SK-N-MC (cell line): Measurements from ENCODE around the gene PHTF2.

Source experiments
- DNase-seq: peaks from one replicate; pipeline ENCODE4 v3.0.0-alpha.2; 2011; ENCODE audit warnings: low read depth, low spot score
- H3K27ac ChIP-seq: fragments of 200-600 bp; sonication (generic); 2 replicates; pipeline ENCODE4 v1.5.1; 2016; ENCODE audit warnings: mixed run types
- H3K36me3 ChIP-seq: fragments of 200-600 bp; sonication (generic); 2 replicates; pipeline ENCODE4 v1.6.1; 2017; ENCODE audit warnings: antibody characterized with exemption, low read length, mixed read lengths; ENCODE audit not compliant: insufficient read depth
- H3K4me3 ChIP-seq: fragments of 200-600 bp; sonication (generic); 2 replicates; pipeline ENCODE4 v1.5.1; 2016
- H3K9ac ChIP-seq: fragments of 200-600 bp; sonication (generic); 2 replicates; pipeline ENCODE4 v1.8.0; 2017; ENCODE audit warnings: mixed run types, mixed read lengths; ENCODE audit not compliant: insufficient read length
- H3K9me3 ChIP-seq: fragments of 200-600 bp; sonication (generic); 2 replicates; pipeline ENCODE4 v1.6.1; 2017; ENCODE audit warnings: low read depth, mild to moderate bottlenecking, antibody characterized with exemption, low read length, moderate library complexity, mixed read lengths
- EZH2 ChIP-seq: fragments of 200-600 bp; sonication (generic); IDR thresholded peaks from one replicate; pipeline ENCODE4 v1.6.1; 2017; ENCODE audit warnings: antibody characterized with exemption
- FOXP2 ChIP-seq: optimal IDR thresholded peaks from 2 replicates; pipeline ENCODE3; 2011; ENCODE audit warnings: mild to moderate bottlenecking, moderate library complexity; ENCODE audit not compliant: insufficient read depth; ENCODE audit errors: extremely low read length, control extremely low read depth
- POLR2AphosphoS5 ChIP-seq: IDR thresholded peaks from 2 replicates; pipeline ENCODE4 v1.6.1; 2012; ENCODE audit warnings: mild to moderate bottlenecking, low read depth, low read length, borderline replicate concordance

Gene PHTF2

DNA sequence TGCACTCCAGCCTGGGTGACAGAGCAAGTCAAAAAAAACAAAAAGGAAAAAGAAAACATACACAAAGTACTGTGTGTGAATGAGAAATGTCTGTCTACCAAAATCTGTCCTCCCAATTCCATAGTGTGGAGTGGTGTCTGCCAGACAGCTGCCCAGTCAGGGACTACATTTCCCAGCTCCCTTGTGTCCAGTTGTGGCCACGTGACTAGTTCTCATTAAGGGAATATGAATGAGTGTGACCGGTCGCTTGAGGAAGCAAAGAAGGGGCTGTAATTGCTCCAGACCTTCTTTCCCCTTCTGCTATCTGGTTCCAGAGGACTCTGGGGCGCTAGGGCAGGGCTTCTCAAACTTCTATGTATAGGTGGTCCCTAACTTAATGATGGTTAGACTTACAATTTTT is 204.1 kb downstream of the PHTF2 start:
- Histone ChIP-seq H3K27ac (no peak overlapping the region), H3K9me3 (no peaks in the 10 kb centered on the region), H3K4me3 (no peak overlapping the region), H3K9ac (no peak overlapping the region), H3K36me3 (no peaks in the 10 kb centered on the region)
- TF ChIP-seq POLR2AphosphoS5 (no peak), FOXP2 (no peak), EZH2 (no peak)
- DNase-seq, result no peak

DNA sequence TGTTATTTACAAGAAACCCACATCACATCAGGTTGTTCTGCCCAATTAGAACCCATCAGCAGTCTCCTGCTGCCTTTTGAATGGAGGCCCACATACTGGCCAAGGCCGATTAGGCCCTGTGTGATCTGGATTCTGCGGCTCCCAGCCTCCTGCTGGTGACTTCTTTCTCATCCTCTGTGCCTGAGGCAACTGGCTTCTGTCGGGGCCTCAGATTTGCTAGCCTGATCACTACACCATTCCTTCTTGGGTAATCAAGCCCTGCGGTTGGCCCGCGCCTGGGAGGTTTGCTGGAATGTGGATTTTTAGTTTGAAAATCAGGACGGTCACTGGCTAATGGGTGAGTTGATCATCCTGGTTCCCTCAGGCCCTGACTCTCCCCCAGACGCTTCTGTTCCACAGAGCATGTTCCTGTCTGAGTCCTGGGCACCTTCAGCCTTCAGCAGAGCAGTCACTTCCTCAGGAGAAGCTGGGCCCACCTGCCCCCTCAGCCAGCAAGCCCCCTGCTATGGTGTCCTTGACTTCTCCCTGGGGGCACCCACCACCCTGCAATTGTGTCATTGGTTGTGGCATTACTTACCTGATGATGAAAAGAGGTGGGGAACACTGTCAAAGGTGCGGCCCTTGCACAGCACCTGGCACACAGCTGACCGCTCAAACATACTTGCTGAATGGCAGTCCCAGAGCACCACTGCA is 207.6 kb downstream of the PHTF2 start:
- Histone ChIP-seq H3K4me3 (no peak overlapping the region), H3K9me3 (no peaks in the 10 kb centered on the region), H3K27ac (no peak overlapping the region), H3K9ac (no peak overlapping the region), H3K36me3 (no peaks in the 10 kb centered on the region)
- no peak for TF ChIP-seq FOXP2
- no peak for DNase-seq
